ENCODE data around the gene GCN1.
"Not testable (repeated sequence)": the region's sequence is repeated elsewhere in the genome, so short reads cannot be mapped to it uniquely, and the experiment has no call there.

Gene GCN1

GRCh38 chr12:120194534-120195395 lies at the start of gene GCN1:
GCN1 (minus strand) TSS chr12:120194715; CDS start chr12:120194697, 18 bp downstream.
- FAIRE-seq (no peak), DNase-seq (ENCODE audit: low spot score) (peak; percentile 79)

- no peak for DNase-seq (ENCODE audit: low spot score)
- no peak for FAIRE-seq
Observed at GRCh38 chr12:120242971-120243699, 48.6 kb upstream of the GCN1 start.

GRCh38 chr12:120242275-120242799 lies 47.8 kb upstream of the GCN1 start:
- DNase-seq (ENCODE audit: low spot score), result no peak
- FAIRE-seq, result no peak

GRCh38 chr12:120241561-120242274 lies 47.2 kb upstream of the GCN1 start:
- DNase-seq (ENCODE audit: low spot score) (no peak), FAIRE-seq (no peak)

- FAIRE-seq, result no peak
Observed at GRCh38 chr12:120240495-120240833, 45.9 kb upstream of the GCN1 start.

GRCh38 chr12:120239776-120240494 lies 45.4 kb upstream of the GCN1 start:
- DNase-seq (ENCODE audit: low spot score) (no peak), FAIRE-seq (no peak)

More at GRCh38 chr12:120240495-120240833, 45.9 kb upstream of the GCN1 start:
- DNase-seq (ENCODE audit: low spot score), result no peak

GRCh38 chr12:120238839-120239445 lies 44.4 kb upstream of the GCN1 start:
- DNase-seq (ENCODE audit: low spot score), result no peak
- no peak for FAIRE-seq

- FAIRE-seq (no peak), DNase-seq (ENCODE audit: low spot score) (no peak)
Observed at GRCh38 chr12:120238217-120238616, 43.7 kb upstream of the GCN1 start.

- peak; percentile 80 for DNase-seq (ENCODE audit: low spot score)
- peak; percentile 32 for FAIRE-seq
Observed at GRCh38 chr12:120237360-120238171, 43.1 kb upstream of the GCN1 start.

GRCh38 chr12:120236809-120237208 lies 42.3 kb upstream of the GCN1 start:
- not testable (repeated sequence) for FAIRE-seq

GRCh38 chr12:120235369-120236323 lies 41.1 kb upstream of the GCN1 start:
- DNase-seq (ENCODE audit: low spot score) (peak; percentile 50), FAIRE-seq (no peak)

More at GRCh38 chr12:120236809-120237208, 42.3 kb upstream of the GCN1 start:
- DNase-seq (ENCODE audit: low spot score), result not testable (repeated sequence)

- DNase-seq (ENCODE audit: low spot score) (peak; percentile 100), FAIRE-seq (peak; percentile 91)
Observed at GRCh38 chr12:120234643-120235368, 40.3 kb upstream of the GCN1 start.

GRCh38 chr12:120231316-120232011 lies 36.9 kb upstream of the GCN1 start:
- peak; percentile 98 for DNase-seq (ENCODE audit: low spot score)
- peak; percentile 86 for FAIRE-seq

GRCh38 chr12:120230974-120231315 lies 36.4 kb upstream of the GCN1 start:
- DNase-seq (ENCODE audit: low spot score) (no peak), FAIRE-seq (no peak)

GRCh38 chr12:120230326-120230973 lies 35.9 kb upstream of the GCN1 start:
- FAIRE-seq, result no peak
- peak; percentile 96 for DNase-seq (ENCODE audit: low spot score)

- DNase-seq (ENCODE audit: low spot score), result peak; percentile 65
- FAIRE-seq, result no peak
Observed at GRCh38 chr12:120229487-120230325, 35.2 kb upstream of the GCN1 start.

Data from RCC 7860 (cell line).